ENCODE results near the gene C6orf132. TPM values are rescaled to one million over a fixed set of nuclear protein-coding genes. Genes with fewer than 3 reads are reported as not detected.

The C6orf132 gene
- total RNA-seq, 1 donor from 2014 or later = 1.3 TPM

DNA sequence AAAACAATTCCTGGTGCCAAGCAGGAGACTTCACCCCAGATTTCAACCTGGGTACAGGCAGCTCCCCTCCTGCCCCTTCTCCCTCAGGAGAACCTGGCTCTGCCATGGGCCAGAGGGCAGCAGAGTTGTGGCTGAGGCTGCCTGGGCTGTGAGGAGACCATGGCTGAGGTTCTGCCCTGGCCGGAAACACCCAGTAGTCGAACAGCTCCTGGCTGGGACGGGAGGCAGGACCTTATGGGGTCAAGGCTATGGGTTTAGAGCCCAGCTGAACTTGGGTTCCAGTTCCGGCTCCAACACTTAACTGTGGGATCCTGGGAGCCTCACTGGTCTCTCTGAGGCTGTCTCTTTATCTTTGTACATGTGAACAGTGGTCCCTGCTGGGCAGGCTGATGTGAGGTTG, 8.5 kb downstream of the C6orf132 start:
- Histone ChIP-seq H3K4me1 (no peaks in the 10 kb centered on the region), H3K4me3 (no peak overlapping the region), H3K36me3 (no peaks in the 10 kb centered on the region), H3K9me3 (no peaks in the 10 kb centered on the region), H3K27ac (no peak overlapping the region), H3K27me3 (no peaks in the 10 kb centered on the region)
- TF ChIP-seq, protein P1, sequence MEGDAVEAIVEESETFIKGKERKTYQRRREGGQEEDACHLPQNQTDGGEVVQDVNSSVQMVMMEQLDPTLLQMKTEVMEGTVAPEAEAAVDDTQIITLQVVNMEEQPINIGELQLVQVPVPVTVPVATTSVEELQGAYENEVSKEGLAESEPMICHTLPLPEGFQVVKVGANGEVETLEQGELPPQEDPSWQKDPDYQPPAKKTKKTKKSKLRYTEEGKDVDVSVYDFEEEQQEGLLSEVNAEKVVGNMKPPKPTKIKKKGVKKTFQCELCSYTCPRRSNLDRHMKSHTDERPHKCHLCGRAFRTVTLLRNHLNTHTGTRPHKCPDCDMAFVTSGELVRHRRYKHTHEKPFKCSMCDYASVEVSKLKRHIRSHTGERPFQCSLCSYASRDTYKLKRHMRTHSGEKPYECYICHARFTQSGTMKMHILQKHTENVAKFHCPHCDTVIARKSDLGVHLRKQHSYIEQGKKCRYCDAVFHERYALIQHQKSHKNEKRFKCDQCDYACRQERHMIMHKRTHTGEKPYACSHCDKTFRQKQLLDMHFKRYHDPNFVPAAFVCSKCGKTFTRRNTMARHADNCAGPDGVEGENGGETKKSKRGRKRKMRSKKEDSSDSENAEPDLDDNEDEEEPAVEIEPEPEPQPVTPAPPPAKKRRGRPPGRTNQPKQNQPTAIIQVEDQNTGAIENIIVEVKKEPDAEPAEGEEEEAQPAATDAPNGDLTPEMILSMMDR (IDR thresholded peaks at IDR 0.05) = no peak
- intact Hi-C loops (cut with DNase I) = no loop called here
- DNase-seq (ENCODE audit: low spot score in 2 of 2) = no peak

DNA sequence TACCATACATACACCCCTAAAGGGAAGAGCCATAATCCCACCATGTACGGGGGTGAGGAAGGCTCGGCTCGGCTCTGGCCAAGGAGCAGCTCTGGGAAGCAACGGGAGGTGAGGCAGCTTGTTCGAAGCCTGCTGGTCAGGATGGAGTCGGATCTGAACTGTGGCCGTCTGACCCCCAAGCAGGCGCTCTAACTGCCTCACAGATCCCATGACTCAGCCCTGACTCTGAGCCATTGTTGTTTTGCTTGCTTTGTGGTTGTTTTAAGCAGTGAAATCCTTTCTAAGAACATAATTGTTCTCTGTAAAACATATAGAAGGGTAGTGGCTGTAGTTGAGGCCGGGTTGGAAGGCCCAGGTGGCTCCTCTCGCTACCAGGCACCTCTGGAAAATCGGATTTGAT, 10.9 kb downstream of the C6orf132 start:
- no peaks in the 10 kb centered on the region for H3K27me3 ChIP-seq
- no peak overlapping the region for H3K4me3 ChIP-seq
- intact Hi-C loops (cut with DNase I) = no loop called here
- H3K9me3 ChIP-seq = no peaks in the 10 kb centered on the region
- no peaks in the 10 kb centered on the region for H3K36me3 ChIP-seq
- TF ChIP-seq, protein P1 (IDR thresholded peaks at IDR 0.05) = no peak
- no peak for DNase-seq (ENCODE audit: low spot score in 2 of 2)
- H3K4me1 ChIP-seq = no peaks in the 10 kb centered on the region
- no peak overlapping the region for H3K27ac ChIP-seq

DNA sequence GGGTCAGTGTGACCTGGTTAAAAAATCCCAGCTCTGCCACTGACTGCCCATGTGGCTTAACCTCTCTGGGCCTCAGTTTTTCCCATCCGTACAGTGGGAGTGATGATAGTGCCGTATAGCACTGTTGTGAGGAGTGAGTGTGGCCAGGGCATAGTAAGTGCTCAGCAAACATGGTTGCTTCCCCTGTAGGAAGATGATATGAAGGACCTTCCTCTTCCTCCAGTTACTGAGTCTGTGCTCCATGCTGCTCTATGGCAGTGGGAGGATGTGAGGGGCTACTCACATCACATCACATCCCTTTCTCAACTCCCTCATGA, 13.1 kb downstream of the C6orf132 start:
- intact Hi-C loops (cut with DNase I) = no loop called here
- no peak for DNase-seq (ENCODE audit: low spot score in 2 of 2)
- H3K4me1 ChIP-seq = no peaks in the 10 kb centered on the region
- H3K27me3 ChIP-seq = no peaks in the 10 kb centered on the region
- no peaks in the 10 kb centered on the region for H3K9me3 ChIP-seq
- H3K4me3 ChIP-seq = no peak overlapping the region
- no peak overlapping the region for H3K27ac ChIP-seq
- TF ChIP-seq, protein P1 (IDR thresholded peaks at IDR 0.05) = no peak
- H3K36me3 ChIP-seq = no peaks in the 10 kb centered on the region

DNA sequence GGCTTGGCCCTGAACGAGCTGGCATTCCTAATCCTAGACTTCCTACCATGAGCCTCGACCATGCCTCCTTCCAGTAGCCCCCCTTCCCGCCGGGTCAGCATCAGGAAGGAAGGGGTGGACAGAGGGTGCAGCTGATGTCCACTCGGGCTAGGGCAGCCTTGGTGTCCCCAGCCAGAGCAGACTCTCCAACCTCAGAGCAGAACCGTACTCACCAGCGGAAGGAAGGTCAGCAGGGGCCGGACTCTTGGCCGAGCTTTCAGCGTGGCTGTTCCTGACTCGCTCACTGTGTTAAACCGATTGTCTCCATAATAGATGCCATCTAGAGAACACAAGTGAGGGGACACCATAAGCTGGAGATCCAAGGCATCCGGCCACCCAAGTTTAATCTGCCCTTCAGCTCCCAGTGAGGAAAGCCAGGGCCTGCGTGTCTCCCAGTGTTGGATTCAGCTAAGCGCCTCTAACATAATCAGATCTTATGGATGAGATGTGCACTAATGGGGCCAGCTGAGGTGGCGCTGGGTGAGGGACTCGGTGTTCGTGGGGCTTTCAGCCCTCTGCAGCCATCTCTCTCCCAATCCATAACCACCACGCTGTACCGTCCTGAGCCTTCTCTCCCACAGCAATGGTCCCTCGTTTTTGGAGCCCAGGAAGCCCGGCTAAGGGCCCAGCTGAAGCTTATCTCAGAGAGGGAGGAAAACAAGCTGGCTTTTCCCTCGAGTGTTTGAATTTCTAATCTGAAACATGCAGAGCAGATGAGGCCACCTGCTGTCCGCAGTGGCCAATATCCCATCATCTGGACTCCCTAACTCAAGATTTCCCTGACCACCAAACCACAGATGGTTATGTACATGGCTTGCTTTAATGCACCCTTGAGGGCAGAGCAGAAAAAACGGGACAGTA, 13.7 kb downstream of the C6orf132 start:
- TF ChIP-seq, protein P1 (IDR thresholded peaks at IDR 0.05) = no peak
- DNase-seq (ENCODE audit: low spot score in 2 of 2) = no peak
- Histone ChIP-seq H3K4me3 (no peak overlapping the region), H3K4me1 (no peaks in the 10 kb centered on the region), H3K36me3 (no peaks in the 10 kb centered on the region), H3K27me3 (no peaks in the 10 kb centered on the region), H3K27ac (no peak overlapping the region), H3K9me3 (no peaks in the 10 kb centered on the region)
- intact Hi-C loops (cut with DNase I) = no loop called here

DNA sequence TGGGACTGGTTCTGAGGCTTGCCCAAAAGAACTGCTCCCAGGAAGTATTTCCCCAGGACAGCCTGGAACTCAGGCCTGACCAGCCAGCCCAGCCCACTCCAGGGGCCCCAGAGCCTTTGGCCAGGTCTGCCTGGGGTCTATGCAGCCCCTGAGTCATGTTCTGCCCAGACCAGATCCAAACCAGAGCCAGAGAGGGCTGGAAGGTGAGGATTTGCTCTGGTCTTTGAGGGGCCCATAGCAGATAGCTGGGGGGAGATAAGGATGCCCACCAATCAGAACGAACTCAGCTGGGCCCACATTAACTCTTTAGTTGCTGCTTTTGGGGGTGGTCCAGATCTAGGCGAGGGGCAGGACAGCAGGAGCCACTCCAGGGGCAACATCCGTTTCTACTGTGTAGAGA, 16.8 kb downstream of the C6orf132 start:
- no peak for DNase-seq (ENCODE audit: low spot score in 2 of 2)
- TF ChIP-seq, protein P1 (IDR thresholded peaks at IDR 0.05) = no peak
- no peak overlapping the region for H3K4me3 ChIP-seq
- no peaks in the 10 kb centered on the region for H3K9me3 ChIP-seq
- intact Hi-C loops (cut with DNase I) = no loop called here
- H3K36me3 ChIP-seq = no peaks in the 10 kb centered on the region
- no peaks in the 10 kb centered on the region for H3K4me1 ChIP-seq
- no peaks in the 10 kb centered on the region for H3K27me3 ChIP-seq
- no peak overlapping the region for H3K27ac ChIP-seq
